Measurements from ENCODE around the gene SLC16A10. TPM values are rescaled to one million over a fixed set of nuclear protein-coding genes. Genes with fewer than 3 reads are reported as not detected.

Gene SLC16A10
- total RNA-seq, 1 donor from 2014 or later, result 4.8 TPM

GRCh38 chr6:111114482-111114881 is 27.2 kb downstream of the SLC16A10 start:
- Histone ChIP-seq H3K27ac (no peak overlapping the region), H3K27me3 (no peaks in the 10 kb centered on the region), H3K79me2 (ENCODE audit: low read depth) (no peaks in the 10 kb centered on the region), H3K4me1 (peaks cover 9% of the 10 kb centered on the region), H3K4me2 (no peak overlapping the region), H3K36me3 (no peaks in the 10 kb centered on the region), H3K9ac (no peak overlapping the region), H4K20me1 (ENCODE audit: low read depth) (no peaks in the 10 kb centered on the region), H2AFZ (replicated peaks) (no peak overlapping the region), H3K9me3 (ENCODE audit: low read depth) (no peaks in the 10 kb centered on the region), H3F3A (ENCODE audit: low read depth) (no peaks in the 10 kb centered on the region), H3K4me3 (no peak overlapping the region)
- Mint-ChIP-seq H3K4me1 (peaks cover 9% of the 10 kb centered on the region), H3K27me3 (ENCODE audit: insufficient read depth, low read depth) (no peaks in the 10 kb centered on the region), H3K27ac (no peak overlapping the region), H3K9me3 (no peaks in the 10 kb centered on the region), H3K4me3 (no peak overlapping the region), H3K36me3 (no peaks in the 10 kb centered on the region)
- no peak for DNase-seq (ENCODE audit: low spot score)
- TF ChIP-seq EZH2phosphoT487 (IDR thresholded peaks at IDR 0.05) (no peak), EZH2 (IDR thresholded peaks at IDR 0.05) (no peak)
- TF ChIP-seq, protein P1, sequence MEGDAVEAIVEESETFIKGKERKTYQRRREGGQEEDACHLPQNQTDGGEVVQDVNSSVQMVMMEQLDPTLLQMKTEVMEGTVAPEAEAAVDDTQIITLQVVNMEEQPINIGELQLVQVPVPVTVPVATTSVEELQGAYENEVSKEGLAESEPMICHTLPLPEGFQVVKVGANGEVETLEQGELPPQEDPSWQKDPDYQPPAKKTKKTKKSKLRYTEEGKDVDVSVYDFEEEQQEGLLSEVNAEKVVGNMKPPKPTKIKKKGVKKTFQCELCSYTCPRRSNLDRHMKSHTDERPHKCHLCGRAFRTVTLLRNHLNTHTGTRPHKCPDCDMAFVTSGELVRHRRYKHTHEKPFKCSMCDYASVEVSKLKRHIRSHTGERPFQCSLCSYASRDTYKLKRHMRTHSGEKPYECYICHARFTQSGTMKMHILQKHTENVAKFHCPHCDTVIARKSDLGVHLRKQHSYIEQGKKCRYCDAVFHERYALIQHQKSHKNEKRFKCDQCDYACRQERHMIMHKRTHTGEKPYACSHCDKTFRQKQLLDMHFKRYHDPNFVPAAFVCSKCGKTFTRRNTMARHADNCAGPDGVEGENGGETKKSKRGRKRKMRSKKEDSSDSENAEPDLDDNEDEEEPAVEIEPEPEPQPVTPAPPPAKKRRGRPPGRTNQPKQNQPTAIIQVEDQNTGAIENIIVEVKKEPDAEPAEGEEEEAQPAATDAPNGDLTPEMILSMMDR (IDR thresholded peaks at IDR 0.05), result no peak

- Histone ChIP-seq H3K9ac (no peak overlapping the region), H4K20me1 (ENCODE audit: low read depth) (no peaks in the 10 kb centered on the region), H3K9me3 (ENCODE audit: low read depth) (no peaks in the 10 kb centered on the region), H3K79me2 (ENCODE audit: low read depth) (no peaks in the 10 kb centered on the region), H3K4me3 (no peak overlapping the region), H3K27ac (no peak overlapping the region), H3K36me3 (no peaks in the 10 kb centered on the region), H3K27me3 (no peaks in the 10 kb centered on the region), H3K4me2 (no peak overlapping the region), H2AFZ (replicated peaks) (no peak overlapping the region), H3F3A (ENCODE audit: low read depth) (no peaks in the 10 kb centered on the region), H3K4me1 (peaks cover 12% of the 10 kb centered on the region)
- Mint-ChIP-seq H3K4me3 (no peak overlapping the region), H3K4me1 (peaks cover 12% of the 10 kb centered on the region), H3K27me3 (ENCODE audit: insufficient read depth, low read depth) (no peaks in the 10 kb centered on the region), H3K27ac (no peak overlapping the region), H3K36me3 (no peaks in the 10 kb centered on the region), H3K9me3 (no peaks in the 10 kb centered on the region)
- no peak for DNase-seq (ENCODE audit: low spot score)
- TF ChIP-seq, protein P1 (IDR thresholded peaks at IDR 0.05), result no peak
- TF ChIP-seq EZH2 (IDR thresholded peaks at IDR 0.05) (no peak), EZH2phosphoT487 (IDR thresholded peaks at IDR 0.05) (no peak)
Observed at GRCh38 chr6:111118826-111119225, 31.5 kb downstream of the SLC16A10 start.

DNA sequence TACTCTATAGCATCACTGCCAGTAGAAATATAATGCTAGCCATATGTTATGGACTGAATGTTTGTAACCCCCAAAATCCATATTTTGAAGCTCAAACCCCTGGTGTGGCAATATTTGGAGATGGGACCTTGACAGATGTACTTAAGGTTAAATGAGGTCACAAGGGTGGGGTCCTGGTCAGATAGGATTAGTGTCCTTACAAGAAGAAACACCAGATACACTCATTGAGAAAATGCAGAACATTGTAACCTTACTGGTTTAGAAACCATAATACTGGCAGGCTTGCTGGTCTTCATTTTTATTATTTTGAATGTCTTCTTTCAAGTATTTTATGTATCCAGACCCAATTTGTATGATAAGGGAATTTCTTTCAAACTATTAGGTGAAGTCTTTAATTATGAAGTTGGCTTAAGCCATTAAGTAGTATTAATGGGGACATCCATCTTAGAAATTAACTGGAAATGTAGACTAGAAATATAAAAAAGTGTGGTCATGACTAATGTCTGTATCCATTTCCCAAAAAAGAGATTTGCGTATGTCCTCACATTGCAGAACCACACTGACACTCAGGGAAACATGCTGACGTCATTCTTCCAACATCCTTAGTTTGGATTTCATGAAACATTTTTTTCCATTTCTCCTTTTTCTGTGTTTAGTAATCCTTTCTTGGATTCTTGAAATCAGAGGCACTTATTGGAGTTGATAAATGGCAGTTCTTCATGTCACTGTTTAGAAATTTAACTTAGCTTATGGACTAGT is 32.4 kb downstream of the SLC16A10 start:
- no peaks in the 10 kb centered on the region for H3K9me3 ChIP-seq (ENCODE audit: low read depth)
- H3K4me2 ChIP-seq, result no peak overlapping the region
- no peaks in the 10 kb centered on the region for H3K79me2 ChIP-seq (ENCODE audit: low read depth)
- H3K27ac Mint-ChIP-seq, result no peak overlapping the region
- no peak overlapping the region for H3K4me3 Mint-ChIP-seq
- H3K4me1 Mint-ChIP-seq, result peaks cover 8% of the 10 kb centered on the region
- no peak overlapping the region for H3K4me3 ChIP-seq
- no peak overlapping the region for H3K9ac ChIP-seq
- no peaks in the 10 kb centered on the region for H4K20me1 ChIP-seq (ENCODE audit: low read depth)
- no peaks in the 10 kb centered on the region for H3K36me3 ChIP-seq
- no peaks in the 10 kb centered on the region for H3K36me3 Mint-ChIP-seq
- no peaks in the 10 kb centered on the region for H3K27me3 Mint-ChIP-seq (ENCODE audit: insufficient read depth, low read depth)
- no peak for TF ChIP-seq EZH2phosphoT487 (IDR thresholded peaks at IDR 0.05)
- TF ChIP-seq EZH2 (IDR thresholded peaks at IDR 0.05), result no peak
- TF ChIP-seq, protein P1 (IDR thresholded peaks at IDR 0.05), result no peak
- peaks cover 9% of the 10 kb centered on the region for H3K4me1 ChIP-seq
- H3K9me3 Mint-ChIP-seq, result no peaks in the 10 kb centered on the region
- no peaks in the 10 kb centered on the region for H3F3A ChIP-seq (ENCODE audit: low read depth)
- no peak for DNase-seq (ENCODE audit: low spot score)
- no peak overlapping the region for H3K27ac ChIP-seq
- no peak overlapping the region for H2AFZ ChIP-seq (replicated peaks)
- no peaks in the 10 kb centered on the region for H3K27me3 ChIP-seq
